Muscle of leg (tissue), 11 donors: ENCODE results near the gene RAB12. TPM values are rescaled to one million over a fixed set of nuclear protein-coding genes. Genes with fewer than 3 reads are reported as not detected.

Source experiments
- DNase-seq: peaks from one replicate; pipeline ENCODE4 v3.0.0; 2013
- H3K27ac ChIP-seq: one replicate; pipeline ENCODE4 v1.5.1; 2013; ENCODE audit warnings: mild to moderate bottlenecking, low read length, control low read depth
- H3K27me3 ChIP-seq: one replicate; pipeline ENCODE4 v1.6.1; 2013; ENCODE audit warnings: low read length; ENCODE audit not compliant: control insufficient read depth, insufficient read depth
- H3K36me3 ChIP-seq: one replicate; pipeline ENCODE4 v1.6.1; 2013; ENCODE audit warnings: low read length; ENCODE audit not compliant: control insufficient read depth, insufficient read depth
- H3K4me1 ChIP-seq: one replicate; pipeline ENCODE4 v1.6.1; 2013; ENCODE audit warnings: low read length; ENCODE audit not compliant: control insufficient read depth, insufficient read depth
- H3K4me3 ChIP-seq: one replicate; pipeline ENCODE4 v1.5.1; 2013; ENCODE audit warnings: low read length, control low read depth
- H3K9me3 ChIP-seq: replicated peaks from 2 replicates; pipeline ENCODE4 v1.6.1; 2013; ENCODE audit warnings: low read depth, low read length; ENCODE audit not compliant: control insufficient read depth
- WGBS: methylation state at CpG from one replicate; pipeline ENCODE4 v1.1.5; 2013; ENCODE audit warnings: missing lambda C conversion rate; ENCODE audit not compliant: insufficient coverage; 5-methylcytosine and 5-hydroxymethylcytosine counted together
- polyA plus RNA-seq, 8 donors: library from polyadenylated mRNA; unstranded; fragments of 120-200 nt; gene quantifications; one replicate each; pipeline versions ENCODE4 v1.2.1 to v1.2.3, GENCODE V29; 2013; ENCODE audit warnings: inconsistent platforms in 1 of 8, low replicate concordance in 1 of 8; ENCODE audit not compliant: insufficient read length in 8 of 8, insufficient read depth in 1 of 8
- total RNA-seq: library from RNA; stranded (reverse); fragments of 120-200 nt; gene quantifications from one replicate; pipeline ENCODE4 v1.2.4, GENCODE V29; 2013

The RAB12 gene
- total and polyA plus RNA-seq, 9 donors: 38.2 to 61.5 (median 44.6) TPM

DNA sequence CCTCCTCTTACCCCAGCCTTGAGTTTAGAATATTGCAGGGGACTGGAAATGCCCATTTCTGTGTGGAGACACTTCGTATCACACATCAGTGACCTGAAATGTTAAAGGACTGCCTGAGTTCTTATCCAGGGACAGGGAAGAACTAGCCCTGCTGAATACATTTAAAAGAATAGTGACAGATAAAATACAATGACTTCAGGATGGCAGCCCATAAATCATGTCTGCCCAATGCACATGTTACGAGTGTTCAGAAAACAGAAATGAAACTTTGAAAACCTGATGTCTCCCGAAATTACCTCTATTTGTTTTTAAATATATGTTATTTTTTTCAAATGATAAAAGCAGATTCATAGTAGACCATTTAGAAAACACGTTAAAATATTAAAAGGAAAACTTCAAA lies 22.3 kb upstream of the RAB12 start:
- H3K27ac ChIP-seq: no peak overlapping the region
- WGBS: no CpG with 5 or more reads among the region's 4 CpGs
- DNase-seq: no peak
- H3K9me3 ChIP-seq: no peaks in the 10 kb centered on the region
- H3K4me3 ChIP-seq: no peak overlapping the region
- H3K4me1 ChIP-seq: no peaks in the 10 kb centered on the region
- peaks cover 20% of the 10 kb centered on the region for H3K27me3 ChIP-seq
- no peaks in the 10 kb centered on the region for H3K36me3 ChIP-seq

DNA sequence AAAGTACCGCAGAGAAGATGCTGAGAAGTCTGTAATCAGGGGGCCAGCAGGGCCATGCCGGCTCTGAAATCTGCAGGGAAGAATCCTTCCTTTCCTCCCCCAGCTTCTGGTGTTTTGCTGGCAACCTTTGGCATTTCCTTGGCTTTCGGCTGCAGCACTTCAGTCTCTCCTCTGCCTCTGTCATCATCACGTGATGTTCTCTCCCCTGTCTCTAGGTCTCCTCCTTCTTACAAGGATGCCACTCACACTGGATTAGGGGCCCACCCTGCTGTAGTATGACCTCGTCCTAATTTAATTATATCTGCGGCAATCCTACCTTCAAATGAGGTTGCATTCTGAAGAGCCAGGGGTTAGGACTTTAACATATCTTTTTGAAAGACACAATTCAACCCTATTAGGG lies 13.8 kb upstream of the RAB12 start:
- no peaks in the 10 kb centered on the region for H3K36me3 ChIP-seq
- H3K27ac ChIP-seq: no peak overlapping the region
- no peak for DNase-seq
- 86% methylated on average over 4 of the region's 6 CpGs for WGBS
- no peak overlapping the region for H3K4me3 ChIP-seq
- no peaks in the 10 kb centered on the region for H3K4me1 ChIP-seq
- H3K9me3 ChIP-seq: no peaks in the 10 kb centered on the region
- peaks cover 2% of the 10 kb centered on the region for H3K27me3 ChIP-seq

DNA sequence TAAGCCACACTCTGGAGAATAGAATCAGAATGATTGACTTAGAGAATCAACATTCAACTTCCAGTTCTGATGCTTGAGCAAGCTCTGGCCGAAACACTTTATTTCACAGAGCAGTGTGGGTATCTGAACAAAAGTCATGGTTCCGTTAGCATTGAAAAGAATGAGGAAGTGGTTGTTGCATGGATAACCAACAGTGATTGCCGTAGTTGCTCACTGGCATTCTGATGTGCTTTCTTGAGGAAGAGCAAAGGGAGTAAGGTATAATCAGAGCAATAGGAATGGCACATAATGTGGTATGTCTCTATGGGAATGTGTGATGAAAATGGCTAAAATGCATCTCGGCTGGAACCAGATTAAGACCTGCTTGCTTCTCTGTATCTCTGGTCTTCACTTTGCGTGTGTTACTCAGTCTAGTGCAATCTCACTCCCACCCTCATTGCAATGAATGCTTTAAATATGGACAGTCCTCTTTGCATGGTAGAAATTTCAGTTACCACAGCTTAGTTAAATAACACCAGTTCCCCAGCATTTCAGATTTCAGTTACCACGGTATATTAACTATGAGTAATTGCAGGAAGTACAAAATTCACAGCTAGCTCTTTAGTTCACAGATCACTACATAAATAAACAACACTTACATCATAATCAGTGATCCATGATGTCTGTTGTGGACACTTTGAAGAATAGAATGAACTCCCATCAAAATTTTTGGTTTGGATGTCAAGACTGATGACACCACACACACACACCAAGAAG lies 7.8 kb upstream of the RAB12 start:
- peak; percentile 25 for DNase-seq
- Histone ChIP-seq H3K4me1 (no peaks in the 10 kb centered on the region), H3K4me3 (no peak overlapping the region), H3K27ac (no peak overlapping the region), H3K9me3 (no peaks in the 10 kb centered on the region), H3K27me3 (peaks cover 2% of the 10 kb centered on the region), H3K36me3 (no peaks in the 10 kb centered on the region)
- WGBS: 81% methylated on average over 3 of the region's 6 CpGs

- no peaks in the 10 kb centered on the region for H3K36me3 ChIP-seq
- no peaks in the 10 kb centered on the region for H3K4me1 ChIP-seq
- H3K4me3 ChIP-seq: no peak overlapping the region
- H3K27ac ChIP-seq: no peak overlapping the region
- no peaks in the 10 kb centered on the region for H3K9me3 ChIP-seq
- peaks cover 2% of the 10 kb centered on the region for H3K27me3 ChIP-seq
- DNase-seq: no peak
- WGBS: 76% methylated on average over 2 of the region's 4 CpGs
Measured at GRCh38 chr18:8602040-8602439, 7.2 kb upstream of the RAB12 start.

DNA sequence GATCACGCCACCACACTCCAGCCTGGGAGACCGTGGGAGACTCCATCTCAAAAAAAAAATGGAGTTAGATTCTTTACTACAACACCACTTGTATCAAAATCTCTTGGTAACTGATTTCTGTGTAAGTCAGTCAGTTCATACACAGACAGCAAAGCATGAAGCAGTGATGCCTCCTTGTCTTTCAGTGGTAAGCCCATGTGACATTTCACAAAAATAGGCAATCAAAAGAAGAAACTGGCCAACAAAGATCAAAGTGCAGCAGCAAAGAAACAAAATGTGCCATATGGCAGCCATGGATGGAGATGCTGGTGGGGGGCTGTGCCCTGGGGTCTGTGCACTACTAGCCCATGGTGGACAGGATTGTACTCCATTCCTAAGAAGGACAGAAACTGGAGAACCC lies 6.7 kb upstream of the RAB12 start:
- Histone ChIP-seq H3K4me1 (peaks cover under 1% of the 10 kb centered on the region), H3K27ac (no peak overlapping the region), H3K36me3 (no peaks in the 10 kb centered on the region), H3K9me3 (no peaks in the 10 kb centered on the region), H3K27me3 (peaks cover under 1% of the 10 kb centered on the region), H3K4me3 (no peak overlapping the region)
- no CpG with 5 or more reads among the region's 2 CpGs for WGBS
- DNase-seq: no peak

- H3K4me3 ChIP-seq: no peak overlapping the region
- H3K27ac ChIP-seq: no peak overlapping the region
- H3K9me3 ChIP-seq: no peaks in the 10 kb centered on the region
- no peaks in the 10 kb centered on the region for H3K36me3 ChIP-seq
- peaks cover 7% of the 10 kb centered on the region for H3K4me1 ChIP-seq
- 30% methylated on average over 3 of the region's 14 CpGs for WGBS
- peak; percentile 27 for DNase-seq
- H3K27me3 ChIP-seq: no peaks in the 10 kb centered on the region
Measured at GRCh38 chr18:8603663-8604520, 5.3 kb upstream of the RAB12 start.

DNA sequence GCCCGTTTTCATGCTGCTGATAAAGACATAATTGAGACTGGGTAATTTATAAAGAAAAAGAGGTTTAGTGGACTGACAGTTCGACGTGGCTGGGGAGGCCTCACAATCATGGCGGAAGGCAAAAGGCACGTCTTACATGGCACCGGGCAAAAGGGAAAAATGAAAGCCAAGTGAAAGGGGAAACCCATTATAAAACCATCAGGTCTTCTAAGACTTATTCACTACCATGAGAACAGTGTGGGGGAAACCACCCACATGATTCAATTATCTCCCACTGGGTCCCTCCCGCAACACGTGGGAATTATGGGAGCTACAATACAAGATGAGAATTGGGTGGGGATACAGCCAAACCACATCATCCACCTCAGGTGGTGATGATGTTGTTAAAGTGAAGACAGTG lies 3.3 kb upstream of the RAB12 start:
- no peak overlapping the region for H3K4me3 ChIP-seq
- H3K27me3 ChIP-seq: no peaks in the 10 kb centered on the region
- 100% methylated on average over 2 of the region's 8 CpGs for WGBS
- no peak for DNase-seq
- H3K4me1 ChIP-seq: peaks cover 16% of the 10 kb centered on the region
- H3K36me3 ChIP-seq: no peaks in the 10 kb centered on the region
- no peak overlapping the region for H3K27ac ChIP-seq
- H3K9me3 ChIP-seq: no peaks in the 10 kb centered on the region

DNA sequence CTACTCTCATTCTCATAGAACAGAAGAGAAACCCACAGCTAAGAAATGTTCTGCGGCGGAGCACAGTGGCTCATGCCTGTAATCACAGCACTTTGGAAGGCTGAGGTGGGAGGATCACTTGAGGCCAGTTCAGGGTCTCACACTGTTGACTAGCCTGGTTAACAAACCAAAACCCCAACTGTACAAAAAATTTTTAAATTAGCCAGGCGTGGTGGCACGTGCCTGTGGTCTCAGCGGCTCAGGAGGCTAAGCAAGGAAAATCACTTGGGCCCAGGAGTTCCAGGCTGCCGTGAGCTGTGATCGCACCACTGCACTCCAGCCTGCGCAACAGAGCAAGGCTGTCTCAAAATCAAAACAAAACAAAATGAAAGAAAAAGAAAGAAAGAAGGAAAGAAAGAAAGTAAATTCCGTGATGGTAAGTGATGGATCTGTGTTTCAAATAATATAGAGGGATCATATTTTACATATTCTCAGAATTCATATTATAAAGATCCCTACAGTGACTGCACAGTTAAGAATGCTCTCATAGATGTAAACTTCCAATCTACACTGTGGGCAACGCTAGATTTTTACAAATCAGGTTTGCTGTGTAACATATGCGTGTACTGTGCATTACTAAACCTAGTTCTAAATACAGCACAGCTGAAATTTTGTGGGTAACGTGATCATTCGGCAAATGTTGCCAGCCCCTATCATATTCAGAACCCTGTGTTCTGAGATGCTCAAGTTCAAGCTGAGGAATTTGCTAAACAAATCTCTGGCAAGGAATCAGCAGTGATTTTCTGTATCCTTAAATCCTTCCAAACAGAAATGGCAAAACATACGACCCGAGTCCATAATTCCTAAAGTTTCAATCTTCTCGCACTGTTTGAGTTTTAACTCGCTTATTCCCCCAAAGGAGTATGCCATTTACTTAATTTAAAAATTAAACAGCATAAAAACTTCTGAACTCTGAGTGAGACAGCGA lies 1.2 kb upstream of the RAB12 start:
- Histone ChIP-seq H3K4me3 (peak overlapping the region; percentile 60), H3K9me3 (no peaks in the 10 kb centered on the region), H3K27me3 (no peaks in the 10 kb centered on the region), H3K4me1 (peaks cover 24% of the 10 kb centered on the region), H3K36me3 (peaks cover 4% of the 10 kb centered on the region), H3K27ac (peak overlapping the region; percentile 81)
- DNase-seq: peak; percentile 66
- 55% methylated on average over 7 of the region's 18 CpGs for WGBS

GRCh38 chr18:8609659-8610458 lies 622 bp downstream of the RAB12 start:
- Histone ChIP-seq H3K27me3 (no peaks in the 10 kb centered on the region), H3K4me1 (peaks cover 27% of the 10 kb centered on the region), H3K36me3 (peaks cover 4% of the 10 kb centered on the region), H3K27ac (peak overlapping the region; percentile 71), H3K4me3 (peak overlapping the region; percentile 85), H3K9me3 (no peaks in the 10 kb centered on the region)
- WGBS: under 1% methylated on average over 71 of the region's 78 CpGs
- DNase-seq: peak; percentile 37
